K562 (cell line): ENCODE results near the gene PDIA4. TPM values are rescaled to one million over a fixed set of nuclear protein-coding genes. Genes with fewer than 3 reads are reported as not detected.

Experiments
- DNMT1 ChIP-seq: fragments of 450-650 bp; IDR thresholded peaks from 2 replicates; pipeline ENCODE4 v1.6.1; 2016; ENCODE audit warnings: antibody characterized with exemption, mild to moderate bottlenecking
- E2F3 ChIP-seq: fragments of 250-450 bp; sonication (Bioruptor Pico); IDR thresholded peaks from 2 replicates; pipeline ENCODE4 v1.4.0; 2020; ENCODE audit warnings: mild to moderate bottlenecking
- EP400 ChIP-seq: fragments of 450-650 bp; IDR thresholded peaks from 2 replicates; pipeline ENCODE4 v1.6.1; 2017; ENCODE audit warnings: antibody characterized with exemption, mild to moderate bottlenecking, moderate library complexity
- GTF2F1 ChIP-seq: IDR thresholded peaks from 2 replicates; pipeline ENCODE4 v1.6.1; 2011; ENCODE audit warnings: low read depth, low read length, improper control_type of control experiment
- KDM5B ChIP-seq: fragments of 200-600 bp; sonication (generic); IDR thresholded peaks from 2 replicates; pipeline ENCODE4 v1.6.1; 2012; ENCODE audit warnings: low read depth, mild to moderate bottlenecking, moderate library complexity, low read length, control low read depth, inconsistent platforms; ENCODE audit not compliant: insufficient replicate concordance
- NKRF ChIP-seq: fragments of 450-650 bp; IDR thresholded peaks from 2 replicates; pipeline ENCODE4 v1.6.1; 2016; ENCODE audit warnings: borderline replicate concordance
- PKNOX1 ChIP-seq: fragments of 450-650 bp; IDR thresholded peaks from 2 replicates; pipeline ENCODE4 v1.6.1; 2016
- SREBF1 ChIP-seq: fragments of 150-350 bp; IDR thresholded peaks from 2 replicates; pipeline ENCODE4 v1.6.1; 2014; ENCODE audit warnings: antibody characterized with exemption, low read depth, low read length, borderline replicate concordance
- TAF7 ChIP-seq: fragments of 450-650 bp; IDR thresholded peaks from 2 replicates; pipeline ENCODE4 v1.6.1; 2016; ENCODE audit warnings: missing genetic modification characterization, missing compliant biosample characterization
- ZNF23 ChIP-seq: fragments of 250-450 bp; sonication (Bioruptor Pico); IDR thresholded peaks from 2 replicates; pipeline ENCODE4 v1.4.0; 2020; ENCODE audit warnings: mild to moderate bottlenecking
- ZNF41 ChIP-seq: fragments of 250-450 bp; sonication (Bioruptor Pico); conservative IDR thresholded peaks from 2 replicates; pipeline ENCODE4 v1.4.0; 2020; ENCODE audit warnings: mild to moderate bottlenecking
- ZNF766 ChIP-seq: fragments of 200-800 bp; sonication (Bioruptor generic); conservative IDR thresholded peaks from 2 replicates; pipeline ENCODE4 v1.6.1; 2016; ENCODE audit warnings: missing genetic modification characterization, missing compliant biosample characterization
- polyA plus RNA-seq, 8 experiments: library from polyadenylated mRNA; depleted of rRNA in 4 of 8; stranded (reverse) in 5 of 8; unstranded in 3 of 8; fragments of >200 nt; fragmentation: Nextera tagmentation in 2 of 8; fragmentation: Illumina TruSeq in 1 of 8; extraction: Ambion mirVana in 2 of 8; extraction: Trizol in 1 of 8; gene quantifications; 2 replicates each; pipeline versions ENCODE4 v1.2.1 to v1.2.3, GENCODE V29; 2011 to 2014; ENCODE audit warnings: inconsistent platforms in 1 of 8, missing spikeins in 1 of 8
- total RNA-seq, 7 experiments: library from RNA; depleted of rRNA in 6 of 7; stranded (reverse); fragments of >200 nt in 6 of 7; fragmentation: Illumina TruSeq in 2 of 7; extraction: Trizol in 2 of 7; gene quantifications; 2 replicates each; pipeline versions ENCODE4 v1.2.1 to v1.2.3, GENCODE V29; 2011 to 2021; ENCODE audit warnings: low replicate concordance in 1 of 7
- TF ChIP-seq, protein P1 (sequence below): fragments of 450-650 bp; IDR thresholded peaks from 2 replicates; pipeline ENCODE4 v1.6.1; 2016; ENCODE audit warnings: mild to moderate bottlenecking, moderate library complexity

Gene PDIA4
- total and polyA plus RNA-seq, 9 of the 15 experiments (the other 6 are each of a cell fraction or from before 2014, with no cell fraction given): 9.1 to 175 (median 146) TPM

DNA sequence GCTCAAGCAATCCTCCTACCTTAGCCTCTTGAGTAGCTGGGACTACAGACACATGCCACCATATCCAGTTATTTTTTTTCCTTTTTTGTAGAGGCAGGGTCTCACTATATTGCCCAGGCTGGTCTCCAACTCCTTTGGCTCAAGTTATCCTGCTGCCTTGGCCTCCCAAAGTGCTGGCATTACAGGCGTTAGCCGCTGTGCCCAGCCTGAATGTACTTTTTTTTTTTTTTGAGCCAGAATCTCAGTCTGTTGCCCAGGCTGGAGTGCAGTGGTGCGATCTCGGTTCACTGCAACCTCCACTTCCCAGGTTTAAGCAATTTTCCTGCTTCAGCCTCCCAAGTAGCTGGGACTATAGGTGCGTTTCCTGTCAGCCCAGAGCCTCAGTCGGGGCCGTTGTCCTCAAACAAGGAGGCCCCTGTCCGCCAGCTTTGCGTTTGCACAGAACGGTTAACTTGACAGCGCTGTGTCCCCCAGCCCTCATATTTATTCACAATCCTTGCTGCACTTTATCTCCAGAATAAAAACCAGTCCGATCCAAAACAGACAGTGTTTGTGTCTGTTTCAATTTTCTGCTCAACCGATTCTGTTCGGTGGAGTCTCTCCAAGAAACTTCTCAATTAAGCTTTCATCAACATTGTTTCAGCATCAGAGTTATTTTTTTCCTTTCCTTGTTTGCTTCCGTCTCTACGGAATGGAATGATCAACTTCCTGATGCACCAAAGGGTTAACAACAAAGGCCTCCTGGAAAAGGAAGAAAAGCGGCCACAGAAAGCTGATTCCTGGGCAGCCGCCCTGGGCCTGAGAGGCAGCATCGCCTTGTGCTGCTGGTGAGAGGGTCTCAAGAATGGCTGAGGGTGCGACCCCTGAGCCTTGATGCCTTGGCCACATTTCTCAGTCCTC, 64.5 kb downstream of the PDIA4 start (continued):
- TF ChIP-seq EP400 (no peak), ZNF23 (CRISPR knock-in tag) (no peak), E2F3 (CRISPR knock-in tag) (no peak), NKRF (peak; percentile 34; the same call in 1 of the 2 replicates), GTF2F1 (no peak), PKNOX1 (no peak), KDM5B (no peak), DNMT1 (no peak), TAF7 (no peak), ZNF766 (CRISPR knock-in tag) (no peak), SREBF1 (no peak), ZNF41 (CRISPR knock-in tag) (no peak)
- TF ChIP-seq, protein P1, sequence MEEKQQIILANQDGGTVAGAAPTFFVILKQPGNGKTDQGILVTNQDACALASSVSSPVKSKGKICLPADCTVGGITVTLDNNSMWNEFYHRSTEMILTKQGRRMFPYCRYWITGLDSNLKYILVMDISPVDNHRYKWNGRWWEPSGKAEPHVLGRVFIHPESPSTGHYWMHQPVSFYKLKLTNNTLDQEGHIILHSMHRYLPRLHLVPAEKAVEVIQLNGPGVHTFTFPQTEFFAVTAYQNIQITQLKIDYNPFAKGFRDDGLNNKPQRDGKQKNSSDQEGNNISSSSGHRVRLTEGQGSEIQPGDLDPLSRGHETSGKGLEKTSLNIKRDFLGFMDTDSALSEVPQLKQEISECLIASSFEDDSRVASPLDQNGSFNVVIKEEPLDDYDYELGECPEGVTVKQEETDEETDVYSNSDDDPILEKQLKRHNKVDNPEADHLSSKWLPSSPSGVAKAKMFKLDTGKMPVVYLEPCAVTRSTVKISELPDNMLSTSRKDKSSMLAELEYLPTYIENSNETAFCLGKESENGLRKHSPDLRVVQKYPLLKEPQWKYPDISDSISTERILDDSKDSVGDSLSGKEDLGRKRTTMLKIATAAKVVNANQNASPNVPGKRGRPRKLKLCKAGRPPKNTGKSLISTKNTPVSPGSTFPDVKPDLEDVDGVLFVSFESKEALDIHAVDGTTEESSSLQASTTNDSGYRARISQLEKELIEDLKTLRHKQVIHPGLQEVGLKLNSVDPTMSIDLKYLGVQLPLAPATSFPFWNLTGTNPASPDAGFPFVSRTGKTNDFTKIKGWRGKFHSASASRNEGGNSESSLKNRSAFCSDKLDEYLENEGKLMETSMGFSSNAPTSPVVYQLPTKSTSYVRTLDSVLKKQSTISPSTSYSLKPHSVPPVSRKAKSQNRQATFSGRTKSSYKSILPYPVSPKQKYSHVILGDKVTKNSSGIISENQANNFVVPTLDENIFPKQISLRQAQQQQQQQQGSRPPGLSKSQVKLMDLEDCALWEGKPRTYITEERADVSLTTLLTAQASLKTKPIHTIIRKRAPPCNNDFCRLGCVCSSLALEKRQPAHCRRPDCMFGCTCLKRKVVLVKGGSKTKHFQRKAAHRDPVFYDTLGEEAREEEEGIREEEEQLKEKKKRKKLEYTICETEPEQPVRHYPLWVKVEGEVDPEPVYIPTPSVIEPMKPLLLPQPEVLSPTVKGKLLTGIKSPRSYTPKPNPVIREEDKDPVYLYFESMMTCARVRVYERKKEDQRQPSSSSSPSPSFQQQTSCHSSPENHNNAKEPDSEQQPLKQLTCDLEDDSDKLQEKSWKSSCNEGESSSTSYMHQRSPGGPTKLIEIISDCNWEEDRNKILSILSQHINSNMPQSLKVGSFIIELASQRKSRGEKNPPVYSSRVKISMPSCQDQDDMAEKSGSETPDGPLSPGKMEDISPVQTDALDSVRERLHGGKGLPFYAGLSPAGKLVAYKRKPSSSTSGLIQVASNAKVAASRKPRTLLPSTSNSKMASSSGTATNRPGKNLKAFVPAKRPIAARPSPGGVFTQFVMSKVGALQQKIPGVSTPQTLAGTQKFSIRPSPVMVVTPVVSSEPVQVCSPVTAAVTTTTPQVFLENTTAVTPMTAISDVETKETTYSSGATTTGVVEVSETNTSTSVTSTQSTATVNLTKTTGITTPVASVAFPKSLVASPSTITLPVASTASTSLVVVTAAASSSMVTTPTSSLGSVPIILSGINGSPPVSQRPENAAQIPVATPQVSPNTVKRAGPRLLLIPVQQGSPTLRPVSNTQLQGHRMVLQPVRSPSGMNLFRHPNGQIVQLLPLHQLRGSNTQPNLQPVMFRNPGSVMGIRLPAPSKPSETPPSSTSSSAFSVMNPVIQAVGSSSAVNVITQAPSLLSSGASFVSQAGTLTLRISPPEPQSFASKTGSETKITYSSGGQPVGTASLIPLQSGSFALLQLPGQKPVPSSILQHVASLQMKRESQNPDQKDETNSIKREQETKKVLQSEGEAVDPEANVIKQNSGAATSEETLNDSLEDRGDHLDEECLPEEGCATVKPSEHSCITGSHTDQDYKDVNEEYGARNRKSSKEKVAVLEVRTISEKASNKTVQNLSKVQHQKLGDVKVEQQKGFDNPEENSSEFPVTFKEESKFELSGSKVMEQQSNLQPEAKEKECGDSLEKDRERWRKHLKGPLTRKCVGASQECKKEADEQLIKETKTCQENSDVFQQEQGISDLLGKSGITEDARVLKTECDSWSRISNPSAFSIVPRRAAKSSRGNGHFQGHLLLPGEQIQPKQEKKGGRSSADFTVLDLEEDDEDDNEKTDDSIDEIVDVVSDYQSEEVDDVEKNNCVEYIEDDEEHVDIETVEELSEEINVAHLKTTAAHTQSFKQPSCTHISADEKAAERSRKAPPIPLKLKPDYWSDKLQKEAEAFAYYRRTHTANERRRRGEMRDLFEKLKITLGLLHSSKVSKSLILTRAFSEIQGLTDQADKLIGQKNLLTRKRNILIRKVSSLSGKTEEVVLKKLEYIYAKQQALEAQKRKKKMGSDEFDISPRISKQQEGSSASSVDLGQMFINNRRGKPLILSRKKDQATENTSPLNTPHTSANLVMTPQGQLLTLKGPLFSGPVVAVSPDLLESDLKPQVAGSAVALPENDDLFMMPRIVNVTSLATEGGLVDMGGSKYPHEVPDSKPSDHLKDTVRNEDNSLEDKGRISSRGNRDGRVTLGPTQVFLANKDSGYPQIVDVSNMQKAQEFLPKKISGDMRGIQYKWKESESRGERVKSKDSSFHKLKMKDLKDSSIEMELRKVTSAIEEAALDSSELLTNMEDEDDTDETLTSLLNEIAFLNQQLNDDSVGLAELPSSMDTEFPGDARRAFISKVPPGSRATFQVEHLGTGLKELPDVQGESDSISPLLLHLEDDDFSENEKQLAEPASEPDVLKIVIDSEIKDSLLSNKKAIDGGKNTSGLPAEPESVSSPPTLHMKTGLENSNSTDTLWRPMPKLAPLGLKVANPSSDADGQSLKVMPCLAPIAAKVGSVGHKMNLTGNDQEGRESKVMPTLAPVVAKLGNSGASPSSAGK: no peak
